Mesendoderm (in vitro differentiated cells): ENCODE results near the gene TMEM79.

ENCODE experiments used
- DNase-seq: peaks from one replicate; pipeline ENCODE4 v3.0.0; 2013
- H2AK5ac ChIP-seq: 2 replicates; pipeline ENCODE4 v1.6.1; 2013; ENCODE audit warnings: low read length, inconsistent platforms
- H2BK120ac ChIP-seq: 2 replicates; pipeline ENCODE4 v1.6.1; 2013; ENCODE audit warnings: low read depth, mild to moderate bottlenecking, low read length, moderate library complexity, mixed read lengths
- H2BK15ac ChIP-seq: replicated peaks from 2 replicates; pipeline ENCODE4 v1.6.1; 2013; ENCODE audit warnings: low read depth, mild to moderate bottlenecking, moderate library complexity
- H2BK5ac ChIP-seq: 2 replicates; pipeline ENCODE4 v1.6.1; 2013; ENCODE audit warnings: low read length, inconsistent platforms
- H3K18ac ChIP-seq: 2 replicates; pipeline ENCODE4 v1.6.1; 2013; ENCODE audit warnings: mild to moderate bottlenecking, low read length, mixed read lengths
- H3K23ac ChIP-seq: one replicate; pipeline ENCODE4 v1.6.1; 2013; ENCODE audit warnings: low read length
- H3K27ac ChIP-seq: 2 replicates; pipeline ENCODE4 v1.5.1; 2013; ENCODE audit warnings: low read depth, mild to moderate bottlenecking, inconsistent platforms, low read length, moderate library complexity
- H3K27me3 ChIP-seq: 2 replicates; pipeline ENCODE4 v1.6.1; 2013; ENCODE audit warnings: low read length, control low read depth, mild to moderate bottlenecking, inconsistent platforms; ENCODE audit not compliant: insufficient read depth, poor library complexity
- H3K36me3 ChIP-seq: 2 replicates; pipeline ENCODE4 v1.6.1; 2013; ENCODE audit warnings: low read length, inconsistent platforms; ENCODE audit not compliant: control insufficient read depth, insufficient read depth
- H3K4ac ChIP-seq: one replicate; pipeline ENCODE4 v1.6.1; 2013; ENCODE audit warnings: low read depth, mild to moderate bottlenecking, low read length, moderate library complexity
- H3K4me1 ChIP-seq: 2 replicates; pipeline ENCODE4 v1.6.1; 2013; ENCODE audit warnings: low read depth, low read length, inconsistent platforms; ENCODE audit not compliant: control insufficient read depth
- H3K4me2 ChIP-seq: 2 replicates; pipeline ENCODE4 v1.6.1; 2013; ENCODE audit warnings: low read length
- H3K4me3 ChIP-seq: 2 replicates; pipeline ENCODE4 v1.5.1; 2013; ENCODE audit warnings: mild to moderate bottlenecking, low read length
- H3K56ac ChIP-seq: one replicate; pipeline ENCODE4 v1.6.1; 2013; ENCODE audit warnings: low read length
- H3K79me1 ChIP-seq: 2 replicates; pipeline ENCODE4 v1.6.1; 2013; ENCODE audit warnings: low read length, inconsistent platforms
- H3K79me2 ChIP-seq: 2 replicates; pipeline ENCODE4 v1.6.1; 2013; ENCODE audit warnings: mild to moderate bottlenecking, low read length; ENCODE audit not compliant: control insufficient read depth, insufficient read depth
- H3K9ac ChIP-seq: 2 replicates; pipeline ENCODE4 v1.6.1; 2013; ENCODE audit warnings: low read length, inconsistent platforms
- H4K5ac ChIP-seq: one replicate; pipeline ENCODE4 v1.6.1; 2013; ENCODE audit warnings: low read length
- H4K8ac ChIP-seq: one replicate; pipeline ENCODE4 v1.6.1; 2013; ENCODE audit warnings: low read depth, mild to moderate bottlenecking, control low read depth, low read length, moderate library complexity
- WGBS: extraction: QIAGEN DNeasy Blood & Tissue Kit; methylation state at CpG from one replicate; pipeline ENCODE4 v1.1.7; 2013; ENCODE audit warnings: low lambda C conversion rate, missing lambda C conversion rate; ENCODE audit not compliant: insufficient coverage; ENCODE audit errors: extremely low coverage; 5-methylcytosine and 5-hydroxymethylcytosine counted together

TMEM79 gene

GRCh38 chr1:156295391-156295947 lies 11.3 kb downstream of the TMEM79 start, which contains the start of gene GLMP:
Gene GLMP, minus strand, starts transcription at chr1:156295679. Its CDS starts 34 bp downstream, at chr1:156295645.
- H4K8ac ChIP-seq: peak within 1 kb of the TSS; percentile 84
- no peaks in the 10 kb centered on the region for H3K36me3 ChIP-seq
- H3K4ac ChIP-seq: no peak within 1 kb of the TSS
- peak within 1 kb of the TSS; percentile 9 for H4K5ac ChIP-seq
- H3K79me1 ChIP-seq: peaks cover 5% of the 10 kb centered on the region
- no peak within 1 kb of the TSS for H2BK120ac ChIP-seq
- H2BK15ac ChIP-seq: no peak within 1 kb of the TSS
- H3K4me2 ChIP-seq: peak within 1 kb of the TSS; percentile 57
- H3K79me2 ChIP-seq: no peaks in the 10 kb centered on the region
- DNase-seq: peak; percentile 45
- H3K4me1 ChIP-seq: peaks cover 5% of the 10 kb centered on the region
- no peak within 1 kb of the TSS for H3K18ac ChIP-seq
- H3K27ac ChIP-seq: no peak within 1 kb of the TSS
- H3K4me3 ChIP-seq: peak within 1 kb of the TSS; percentile 61
- no CpG with 5 or more reads among the region's 17 CpGs for WGBS
- H3K9ac ChIP-seq: peak within 1 kb of the TSS; percentile 83
- no peaks in the 10 kb centered on the region for H3K27me3 ChIP-seq
- peak within 1 kb of the TSS; percentile 73 for H2AK5ac ChIP-seq
- H3K23ac ChIP-seq: no peak within 1 kb of the TSS
- no peak within 1 kb of the TSS for H2BK5ac ChIP-seq
- H3K56ac ChIP-seq: peak within 1 kb of the TSS; percentile 83

- peaks cover 5% of the 10 kb centered on the region for H3K79me1 ChIP-seq
- no peak within 1 kb of the TSS for H3K23ac ChIP-seq
- WGBS: no CpG with 5 or more reads among the region's 19 CpGs
- H3K56ac ChIP-seq: no peak within 1 kb of the TSS
- no peak within 1 kb of the TSS for H2AK5ac ChIP-seq
- no peaks in the 10 kb centered on the region for H3K27me3 ChIP-seq
- no peaks in the 10 kb centered on the region for H3K36me3 ChIP-seq
- H3K4me3 ChIP-seq: no peak within 1 kb of the TSS
- H3K9ac ChIP-seq: no peak within 1 kb of the TSS
- no peak within 1 kb of the TSS for H2BK120ac ChIP-seq
- H3K18ac ChIP-seq: no peak within 1 kb of the TSS
- no peak within 1 kb of the TSS for H3K4me2 ChIP-seq
- H3K79me2 ChIP-seq: no peaks in the 10 kb centered on the region
- no peak within 1 kb of the TSS for H4K8ac ChIP-seq
- DNase-seq: no peak
- H2BK5ac ChIP-seq: no peak within 1 kb of the TSS
- no peak within 1 kb of the TSS for H3K27ac ChIP-seq
- peaks cover 5% of the 10 kb centered on the region for H3K4me1 ChIP-seq
- H4K5ac ChIP-seq: no peak within 1 kb of the TSS
- H2BK15ac ChIP-seq: no peak within 1 kb of the TSS
- H3K4ac ChIP-seq: no peak within 1 kb of the TSS
Observed at GRCh38 chr1:156298852-156299357, 14.8 kb downstream of the TMEM79 start, which contains the start of gene VHLL. Gene VHLL, minus strand, starts transcription at chr1:156299307. Its CDS starts 118 bp downstream, at chr1:156299189.

GRCh38 chr1:156303241-156303640 lies 19.1 kb downstream of the TMEM79 start:
- Histone ChIP-seq H2AK5ac (no peak overlapping the region), H4K5ac (no peak overlapping the region), H3K56ac (no peak overlapping the region), H3K27ac (no peak overlapping the region), H3K9ac (no peak overlapping the region), H2BK120ac (no peak overlapping the region), H3K4me2 (no peak overlapping the region), H3K23ac (no peak overlapping the region), H3K79me1 (no peaks in the 10 kb centered on the region), H3K4ac (no peak overlapping the region), H3K18ac (no peak overlapping the region), H3K4me1 (no peaks in the 10 kb centered on the region), H3K27me3 (no peaks in the 10 kb centered on the region), H3K4me3 (no peak overlapping the region), H2BK15ac (no peak overlapping the region), H3K36me3 (peaks cover 9% of the 10 kb centered on the region), H3K79me2 (no peaks in the 10 kb centered on the region), H4K8ac (no peak overlapping the region), H2BK5ac (no peak overlapping the region)
- DNase-seq: no peak
- no CpG with 5 or more reads among the region's 4 CpGs for WGBS

GRCh38 chr1:156305215-156305614 lies 21.1 kb downstream of the TMEM79 start:
- H3K4me3 ChIP-seq: no peak overlapping the region
- H2BK15ac ChIP-seq: no peak overlapping the region
- no peak overlapping the region for H3K9ac ChIP-seq
- H2BK5ac ChIP-seq: no peak overlapping the region
- H3K27ac ChIP-seq: no peak overlapping the region
- no CpG with 5 or more reads among the region's 2 CpGs for whole genome bisulfite sequencing
- DNase-seq: no peak
- H4K8ac ChIP-seq: no peak overlapping the region
- no peaks in the 10 kb centered on the region for H3K79me1 ChIP-seq
- H3K36me3 ChIP-seq: peaks cover 14% of the 10 kb centered on the region
- no peak overlapping the region for H2BK120ac ChIP-seq
- H3K18ac ChIP-seq: no peak overlapping the region
- H4K5ac ChIP-seq: no peak overlapping the region
- H3K4me2 ChIP-seq: no peak overlapping the region
- H2AK5ac ChIP-seq: no peak overlapping the region
- no peaks in the 10 kb centered on the region for H3K79me2 ChIP-seq
- H3K56ac ChIP-seq: no peak overlapping the region
- H3K4me1 ChIP-seq: no peaks in the 10 kb centered on the region
- H3K23ac ChIP-seq: no peak overlapping the region
- H3K4ac ChIP-seq: no peak overlapping the region
- H3K27me3 ChIP-seq: no peaks in the 10 kb centered on the region

- no peak overlapping the region for H3K4ac ChIP-seq
- H2BK5ac ChIP-seq: no peak overlapping the region
- no peaks in the 10 kb centered on the region for H3K27me3 ChIP-seq
- no peaks in the 10 kb centered on the region for H3K4me1 ChIP-seq
- no peak overlapping the region for H3K9ac ChIP-seq
- no peak overlapping the region for H4K8ac ChIP-seq
- no peak overlapping the region for H2BK15ac ChIP-seq
- peaks cover 25% of the 10 kb centered on the region for H3K36me3 ChIP-seq
- no peaks in the 10 kb centered on the region for H3K79me1 ChIP-seq
- no peak overlapping the region for H3K27ac ChIP-seq
- H3K4me2 ChIP-seq: no peak overlapping the region
- no peak for DNase-seq
- no peak overlapping the region for H3K23ac ChIP-seq
- H3K4me3 ChIP-seq: no peak overlapping the region
- H2AK5ac ChIP-seq: no peak overlapping the region
- H2BK120ac ChIP-seq: no peak overlapping the region
- H3K56ac ChIP-seq: no peak overlapping the region
- no peaks in the 10 kb centered on the region for H3K79me2 ChIP-seq
- no peak overlapping the region for H3K18ac ChIP-seq
- no peak overlapping the region for H4K5ac ChIP-seq
Observed at GRCh38 chr1:156308078-156308477, 24.0 kb downstream of the TMEM79 start.

GRCh38 chr1:156310962-156311361 lies 26.8 kb downstream of the TMEM79 start:
- no peak overlapping the region for H2AK5ac ChIP-seq
- H3K56ac ChIP-seq: no peak overlapping the region
- DNase-seq: no peak
- no peaks in the 10 kb centered on the region for H3K4me1 ChIP-seq
- H3K79me1 ChIP-seq: no peaks in the 10 kb centered on the region
- H4K5ac ChIP-seq: no peak overlapping the region
- H3K79me2 ChIP-seq: no peaks in the 10 kb centered on the region
- H3K4me2 ChIP-seq: no peak overlapping the region
- H3K27me3 ChIP-seq: no peaks in the 10 kb centered on the region
- H3K18ac ChIP-seq: no peak overlapping the region
- H4K8ac ChIP-seq: no peak overlapping the region
- no CpG with 5 or more reads among the region's 6 CpGs for WGBS
- no peak overlapping the region for H3K27ac ChIP-seq
- no peak overlapping the region for H3K4ac ChIP-seq
- peaks cover 30% of the 10 kb centered on the region for H3K36me3 ChIP-seq
- no peak overlapping the region for H3K4me3 ChIP-seq
- H2BK5ac ChIP-seq: no peak overlapping the region
- no peak overlapping the region for H2BK15ac ChIP-seq
- no peak overlapping the region for H2BK120ac ChIP-seq
- H3K9ac ChIP-seq: no peak overlapping the region
- no peak overlapping the region for H3K23ac ChIP-seq
